K562 (cell line): ENCODE data around the gene BANK1.

Experiments
- CAMTA2 ChIP-seq: fragments of 250-450 bp; sonication (Bioruptor Pico); conservative IDR thresholded peaks from 2 replicates; pipeline ENCODE4 v1.5.1; 2022
- CBFB ChIP-seq: sonication (generic); formaldehyde crosslinking; IDR thresholded peaks from 2 replicates; pipeline ENCODE4 v1.4.0; 2020; ENCODE audit warnings: mild to moderate bottlenecking, missing genetic modification reagents
- CHD2 ChIP-seq: IDR thresholded peaks from 2 replicates; pipeline ENCODE4 v1.6.1; 2011; ENCODE audit warnings: low read depth, low read length
- CTCF ChIP-seq, 3 experiments: IDR thresholded peaks in 2 of 3; conservative IDR thresholded peaks in 1 of 3; 2 replicates each; pipeline ENCODE4 v1.5.1; 2011 to 2012; ENCODE audit warnings: low read length in 3 of 3, mild to moderate bottlenecking in 3 of 3, control low read depth in 2 of 3, improper control_type of control experiment in 1 of 3, inconsistent platforms in 1 of 3, low read depth in 1 of 3, mixed read lengths in 1 of 3, moderate library complexity in 1 of 3; ENCODE audit not compliant: insufficient read depth in 2 of 3
- HEY1 ChIP-seq: fragments of 250-450 bp; sonication (Bioruptor Pico); IDR thresholded peaks from 2 replicates; pipeline ENCODE4 v1.5.0; 2020; ENCODE audit warnings: mild to moderate bottlenecking, moderate library complexity, borderline replicate concordance
- MAZ ChIP-seq, 2 experiments: fragments of 450-650 bp in 1 of 2; sonication (generic) in 1 of 2; formaldehyde crosslinking; IDR thresholded peaks in 1 of 2; conservative IDR thresholded peaks in 1 of 2; 2 replicates each; pipeline versions ENCODE4 v1.4.0 to v1.5.0; 2020; ENCODE audit warnings: mild to moderate bottlenecking in 1 of 2, missing genetic modification reagents in 1 of 2
- POLR2G ChIP-seq: fragments of 200-400 bp; formaldehyde crosslinking; IDR thresholded peaks from 2 replicates; pipeline ENCODE4 v1.6.1; 2017; ENCODE audit warnings: low read depth, mild to moderate bottlenecking, antibody characterized with exemption, low read length, moderate library complexity
- PTTG1 ChIP-seq: fragments of 450-650 bp; IDR thresholded peaks from 2 replicates; pipeline ENCODE4 v1.6.1; 2016; ENCODE audit warnings: low read depth, mild to moderate bottlenecking, missing genetic modification characterization, missing compliant biosample characterization
- RAD21 ChIP-seq, 2 experiments: fragments of 250-450 bp in 1 of 2; fragments of 450-650 bp in 1 of 2; sonication (Bioruptor Pico) in 1 of 2; formaldehyde crosslinking in 1 of 2; IDR thresholded peaks in 1 of 2; conservative IDR thresholded peaks in 1 of 2; 2 replicates each; pipeline versions ENCODE4 v1.4.0 to v1.8.0; 2020 to 2022; ENCODE audit warnings: mild to moderate bottlenecking in 2 of 2, moderate library complexity in 1 of 2
- ZBTB9 ChIP-seq: fragments of 450-650 bp; formaldehyde crosslinking; IDR thresholded peaks from 2 replicates; pipeline ENCODE4 v1.4.0; 2020; ENCODE audit warnings: mild to moderate bottlenecking, moderate library complexity
- ZFX ChIP-seq: sonication (generic); formaldehyde crosslinking; IDR thresholded peaks from 2 replicates; pipeline ENCODE4 v1.8.0; 2022; ENCODE audit warnings: mild to moderate bottlenecking, missing genetic modification reagents, moderate library complexity
- ZNF253 ChIP-seq: fragments of 250-450 bp; sonication (Bioruptor Pico); conservative IDR thresholded peaks from 2 replicates; pipeline ENCODE4 v1.6.1; 2021; ENCODE audit warnings: mild to moderate bottlenecking
- ZNF449 ChIP-seq: fragments of 250-450 bp; sonication (Bioruptor Pico); IDR thresholded peaks from 2 replicates; pipeline ENCODE4 v1.8.0; 2022; ENCODE audit warnings: moderate library complexity, mild to moderate bottlenecking, inconsistent platforms

- TF ChIP-seq CBFB (no peak), CTCF (IDR thresholded peaks at IDR 0.05 in 2 of 3, conservative IDR thresholded peaks at IDR 0.05 in 1 of 3; ENCODE audit: insufficient read depth in 2 of 3, low read depth in 1 of 3, low read length in 3 of 3) (no peak), CAMTA2 (CRISPR knock-in tag) (no peak), CHD2 (no peak), ZNF253 (CRISPR knock-in tag) (no peak), POLR2G (no peak), ZFX (no peak), RAD21 (CRISPR knock-in tag; conservative IDR thresholded peaks at IDR 0.05 in 1 of 2, IDR thresholded peaks at IDR 0.05 in 1 of 2) (no peak), ZNF449 (no peak), MAZ (CRISPR knock-in tag; conservative IDR thresholded peaks at IDR 0.05 in 1 of 2, IDR thresholded peaks at IDR 0.05 in 1 of 2) (no peak), ZBTB9 (no peak), PTTG1 (tag) (no peak), HEY1 (CRISPR knock-in tag) (no peak)
Measured at GRCh38 chr4:102047616-102048015, 257.1 kb downstream of the BANK1 start.
